Cardiac muscle cell (in vitro differentiated cells and primary cell): Measurements from ENCODE around the gene ZFP1. TPM values are rescaled to one million over a fixed set of nuclear protein-coding genes. Genes with fewer than 3 reads are reported as not detected.

Source experiments
- DNase-seq, 2 donors: peaks; one replicate each; pipeline versions ENCODE4 v3.0.0 to v3.0.0-alpha.2; 2010 to 2017; ENCODE audit warnings: low read depth in 1 of 2, low spot score in 1 of 2
- H3K27ac ChIP-seq: fragments of 200-600 bp; sonication (generic); 2 replicates; pipeline ENCODE4 v1.5.1; 2016
- H3K27me3 ChIP-seq: fragments of 200-600 bp; sonication (generic); 2 replicates; pipeline ENCODE4 v1.6.0; 2016; ENCODE audit warnings: control low read depth
- H3K36me3 ChIP-seq: fragments of 200-600 bp; sonication (generic); 2 replicates; pipeline ENCODE4 v1.5.1; 2016; ENCODE audit warnings: control low read depth
- H3K4me1 ChIP-seq: fragments of 200-600 bp; sonication (generic); 2 replicates; pipeline ENCODE4 v1.8.1; 2017; ENCODE audit warnings: low read depth, mild to moderate bottlenecking, mixed run types
- H3K4me3 ChIP-seq: fragments of 200-600 bp; sonication (generic); 2 replicates; pipeline ENCODE4 v1.5.1; 2016; ENCODE audit warnings: mild to moderate bottlenecking
- H3K9me3 ChIP-seq: fragments of 200-600 bp; sonication (generic); 2 replicates; pipeline ENCODE4 v1.5.1; 2017; ENCODE audit warnings: low read depth, mild to moderate bottlenecking, control low read depth
- CTCF ChIP-seq: IDR thresholded peaks from 2 replicates; pipeline ENCODE4 v1.5.1; 2012; ENCODE audit warnings: low read depth, mild to moderate bottlenecking, low read length
- polyA plus RNA-seq: library from polyadenylated mRNA; unstranded; fragments of >200 nt; fragmentation: Nextera tagmentation; extraction: Ambion mirVana; gene quantifications from 2 replicates; pipeline ENCODE4 v1.2.1, GENCODE V29; 2016
- total RNA-seq: library from RNA; depleted of rRNA; stranded (reverse); fragments of >200 nt; gene quantifications from 2 replicates; pipeline ENCODE4 v1.2.3, GENCODE V29; 2016

Gene ZFP1
- total and polyA plus RNA-seq, 2 experiments from 2014 or later, result 8.5 to 10.5 TPM

GRCh38 chr16:75175074-75175473, 26.8 kb downstream of the ZFP1 start:
- Histone ChIP-seq H3K9me3 (peaks cover 11% of the 10 kb centered on the region), H3K36me3 (peaks cover 15% of the 10 kb centered on the region), H3K4me3 (no peak overlapping the region), H3K4me1 (no peaks in the 10 kb centered on the region), H3K27me3 (no peaks in the 10 kb centered on the region), H3K27ac (no peak overlapping the region)
- TF ChIP-seq CTCF, result no peak
- no peak for DNase-seq

GRCh38 chr16:75176926-75177325, 28.6 kb downstream of the ZFP1 start:
- H3K27ac ChIP-seq, result no peak overlapping the region
- no peak for DNase-seq
- H3K9me3 ChIP-seq, result no peaks in the 10 kb centered on the region
- H3K4me1 ChIP-seq, result no peaks in the 10 kb centered on the region
- H3K4me3 ChIP-seq, result no peak overlapping the region
- no peaks in the 10 kb centered on the region for H3K27me3 ChIP-seq
- TF ChIP-seq CTCF, result no peak
- no peaks in the 10 kb centered on the region for H3K36me3 ChIP-seq

- H3K9me3 ChIP-seq, result no peaks in the 10 kb centered on the region
- no peak for TF ChIP-seq CTCF
- no peaks in the 10 kb centered on the region for H3K4me1 ChIP-seq
- H3K27ac ChIP-seq, result no peak overlapping the region
- no peak overlapping the region for H3K4me3 ChIP-seq
- no peak for DNase-seq
- H3K27me3 ChIP-seq, result no peaks in the 10 kb centered on the region
- no peaks in the 10 kb centered on the region for H3K36me3 ChIP-seq
These were observed 30.9 kb downstream of the ZFP1 start for GRCh38 chr16:75179208-75179607.

- no peak for DNase-seq
- no peak overlapping the region for H3K4me3 ChIP-seq
- H3K27ac ChIP-seq, result no peak overlapping the region
- H3K4me1 ChIP-seq, result no peaks in the 10 kb centered on the region
- no peaks in the 10 kb centered on the region for H3K27me3 ChIP-seq
- no peak for TF ChIP-seq CTCF
- no peaks in the 10 kb centered on the region for H3K36me3 ChIP-seq
- no peaks in the 10 kb centered on the region for H3K9me3 ChIP-seq
These were observed 33.3 kb downstream of the ZFP1 start for GRCh38 chr16:75181630-75182029.

- H3K27ac ChIP-seq, result no peak overlapping the region
- no peaks in the 10 kb centered on the region for H3K36me3 ChIP-seq
- no peaks in the 10 kb centered on the region for H3K27me3 ChIP-seq
- H3K9me3 ChIP-seq, result no peaks in the 10 kb centered on the region
- no peak overlapping the region for H3K4me3 ChIP-seq
- no peak for DNase-seq
- TF ChIP-seq CTCF, result no peak
- no peaks in the 10 kb centered on the region for H3K4me1 ChIP-seq
These were observed 40.6 kb downstream of the ZFP1 start for GRCh38 chr16:75188832-75189477.
